Measurements from ENCODE around the gene LIPM.

The LIPM gene

DNA sequence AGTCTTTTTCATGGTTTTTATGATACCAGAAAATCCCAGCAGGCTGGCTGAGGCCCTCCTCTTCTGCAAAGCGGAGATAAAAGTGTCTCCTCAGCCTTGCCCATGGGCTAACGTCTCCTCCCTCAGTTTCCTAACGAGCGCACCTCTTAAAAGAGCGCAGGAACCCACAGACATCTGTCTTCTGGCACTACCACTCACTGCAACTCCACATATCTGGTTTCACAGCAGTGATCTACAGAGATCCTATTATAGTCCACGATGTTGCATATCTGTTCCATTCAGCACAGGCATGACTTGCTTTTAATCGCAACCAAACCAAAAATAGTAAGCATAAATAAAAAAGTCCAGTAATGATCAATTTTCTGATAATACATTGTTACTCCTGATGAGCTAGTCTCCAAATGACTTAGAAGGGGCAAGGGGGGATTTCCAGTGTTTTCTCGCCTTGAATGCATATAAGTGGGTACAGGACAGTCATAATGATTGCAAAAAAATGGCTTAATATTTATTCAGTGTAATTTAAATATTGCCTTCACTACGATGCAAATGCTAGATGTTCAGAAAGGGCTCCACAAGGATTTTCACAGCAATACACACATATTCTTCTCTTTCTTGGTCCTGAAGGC, 28.2 kb downstream of the LIPM start:
- no peak for DNase-seq
- no peak overlapping the region for H3K4me3 ChIP-seq (ENCODE audit: low read depth, low read length)
- TF ChIP-seq, protein P1, sequence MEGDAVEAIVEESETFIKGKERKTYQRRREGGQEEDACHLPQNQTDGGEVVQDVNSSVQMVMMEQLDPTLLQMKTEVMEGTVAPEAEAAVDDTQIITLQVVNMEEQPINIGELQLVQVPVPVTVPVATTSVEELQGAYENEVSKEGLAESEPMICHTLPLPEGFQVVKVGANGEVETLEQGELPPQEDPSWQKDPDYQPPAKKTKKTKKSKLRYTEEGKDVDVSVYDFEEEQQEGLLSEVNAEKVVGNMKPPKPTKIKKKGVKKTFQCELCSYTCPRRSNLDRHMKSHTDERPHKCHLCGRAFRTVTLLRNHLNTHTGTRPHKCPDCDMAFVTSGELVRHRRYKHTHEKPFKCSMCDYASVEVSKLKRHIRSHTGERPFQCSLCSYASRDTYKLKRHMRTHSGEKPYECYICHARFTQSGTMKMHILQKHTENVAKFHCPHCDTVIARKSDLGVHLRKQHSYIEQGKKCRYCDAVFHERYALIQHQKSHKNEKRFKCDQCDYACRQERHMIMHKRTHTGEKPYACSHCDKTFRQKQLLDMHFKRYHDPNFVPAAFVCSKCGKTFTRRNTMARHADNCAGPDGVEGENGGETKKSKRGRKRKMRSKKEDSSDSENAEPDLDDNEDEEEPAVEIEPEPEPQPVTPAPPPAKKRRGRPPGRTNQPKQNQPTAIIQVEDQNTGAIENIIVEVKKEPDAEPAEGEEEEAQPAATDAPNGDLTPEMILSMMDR (IDR thresholded peaks at IDR 0.05; ENCODE audit: low read depth, low read length), result no peak

GRCh38 chr10:88831709-88832108, 29.2 kb downstream of the LIPM start:
- no peaks in the 10 kb centered on the region for H3K27me3 ChIP-seq (ENCODE audit: insufficient read depth, low read depth, severe bottlenecking)
- no peak overlapping the region for H3K4me3 ChIP-seq (ENCODE audit: low read depth, low read length)
- H3K9me3 ChIP-seq (ENCODE audit: severe bottlenecking), result no peaks in the 10 kb centered on the region
- no peak for DNase-seq
- TF ChIP-seq, protein P1 (IDR thresholded peaks at IDR 0.05; ENCODE audit: low read depth, low read length), result no peak
- no peak overlapping the region for H3K27ac ChIP-seq
- no peaks in the 10 kb centered on the region for H3K36me3 ChIP-seq

More for the DNA sequence above, 28.2 kb downstream of the LIPM start:
- H3K9me3 ChIP-seq (ENCODE audit: severe bottlenecking), result no peaks in the 10 kb centered on the region
- no peaks in the 10 kb centered on the region for H3K36me3 ChIP-seq
- no peak overlapping the region for H3K27ac ChIP-seq
- no peaks in the 10 kb centered on the region for H3K27me3 ChIP-seq (ENCODE audit: insufficient read depth, low read depth, severe bottlenecking)

DNA sequence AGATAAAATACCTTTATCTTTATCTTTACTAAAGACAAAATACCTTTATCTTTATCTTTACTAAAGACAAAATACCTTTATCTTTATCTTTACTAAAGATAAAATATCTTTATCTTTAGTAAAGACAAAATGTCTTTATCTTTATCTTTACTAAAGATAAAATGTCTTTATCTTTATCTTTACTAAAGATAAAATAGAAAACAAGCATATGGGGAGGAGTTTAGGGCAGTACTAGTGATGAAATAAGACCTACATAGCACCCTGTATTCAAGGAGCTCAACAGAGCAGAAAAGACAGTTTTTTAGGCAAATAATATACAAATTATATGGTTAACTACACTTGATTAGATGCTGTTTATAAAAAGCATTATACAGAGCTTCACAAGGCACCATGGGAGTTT, 29.8 kb downstream of the LIPM start:
- DNase-seq, result no peak
- TF ChIP-seq, protein P1 (IDR thresholded peaks at IDR 0.05; ENCODE audit: low read depth, low read length), result no peak
- no peak overlapping the region for H3K4me3 ChIP-seq (ENCODE audit: low read depth, low read length)

DNA sequence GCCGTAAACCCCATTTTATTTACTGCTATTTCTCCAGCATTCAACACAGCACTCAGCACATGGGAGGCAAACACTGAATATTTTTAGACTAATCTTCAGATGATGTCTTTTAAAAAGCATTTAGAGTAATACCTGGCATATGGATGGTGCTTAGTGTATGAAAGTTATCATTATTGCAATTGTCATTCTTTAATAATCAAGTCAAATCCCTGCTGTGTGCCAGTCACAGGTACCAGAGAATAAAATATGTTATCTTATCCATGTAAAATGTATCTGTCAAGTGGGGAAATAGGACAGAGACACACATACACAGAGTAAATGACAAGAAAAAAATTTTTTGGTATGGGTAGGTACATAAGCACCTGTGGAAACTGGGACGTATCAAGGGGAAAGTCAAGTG, 30.6 kb downstream of the LIPM start:
- Histone ChIP-seq H3K27me3 (ENCODE audit: insufficient read depth, low read depth, severe bottlenecking) (no peaks in the 10 kb centered on the region), H3K9me3 (ENCODE audit: severe bottlenecking) (no peaks in the 10 kb centered on the region), H3K27ac (no peak overlapping the region), H3K4me3 (ENCODE audit: low read depth, low read length) (no peak overlapping the region), H3K36me3 (no peaks in the 10 kb centered on the region)
- DNase-seq, result no peak
- TF ChIP-seq, protein P1 (IDR thresholded peaks at IDR 0.05; ENCODE audit: low read depth, low read length), result no peak

More for the DNA sequence above, 29.8 kb downstream of the LIPM start:
- no peaks in the 10 kb centered on the region for H3K27me3 ChIP-seq (ENCODE audit: insufficient read depth, low read depth, severe bottlenecking)
- H3K9me3 ChIP-seq (ENCODE audit: severe bottlenecking), result no peaks in the 10 kb centered on the region
- H3K27ac ChIP-seq, result no peak overlapping the region
- H3K36me3 ChIP-seq, result no peaks in the 10 kb centered on the region

GRCh38 chr10:88833723-88834122, 31.2 kb downstream of the LIPM start:
- no peaks in the 10 kb centered on the region for H3K36me3 ChIP-seq
- H3K9me3 ChIP-seq (ENCODE audit: severe bottlenecking), result no peaks in the 10 kb centered on the region
- H3K4me3 ChIP-seq (ENCODE audit: low read depth, low read length), result no peak overlapping the region
- no peak overlapping the region for H3K27ac ChIP-seq
- TF ChIP-seq, protein P1 (IDR thresholded peaks at IDR 0.05; ENCODE audit: low read depth, low read length), result no peak
- no peak for DNase-seq
- no peaks in the 10 kb centered on the region for H3K27me3 ChIP-seq (ENCODE audit: insufficient read depth, low read depth, severe bottlenecking)
